Thyroid gland (tissue), 4 donors: ENCODE measurements around the gene AK2. TPM values are rescaled to one million over a fixed set of nuclear protein-coding genes. Genes with fewer than 3 reads are reported as not detected.

ENCODE experiments used
- DNase-seq, 2 donors: peaks; one replicate each; pipeline ENCODE4 v3.0.0-alpha.2; 2019
- H3K27ac ChIP-seq, 3 donors: fragments of 200-600 bp; sonication (generic); 1 replicate in 2 of 3; 2 replicates in 1 of 3; pipeline ENCODE4 v1.5.1; 2016 to 2019; ENCODE audit warnings: mild to moderate bottlenecking in 1 of 3, moderate library complexity in 1 of 3
- H3K27me3 ChIP-seq: fragments of 200-600 bp; sonication (generic); one replicate; pipeline ENCODE4 v1.5.1; 2019
- H3K36me3 ChIP-seq, 2 donors: fragments of 200-600 bp; sonication (generic); one replicate each; pipeline ENCODE4 v1.5.1; 2016 to 2019
- H3K4me1 ChIP-seq, 2 donors: fragments of 200-600 bp; sonication (generic); one replicate each; pipeline ENCODE4 v1.5.1; 2017 to 2019
- H3K4me3 ChIP-seq, 3 donors: fragments of 200-600 bp; sonication (generic); replicated peaks in 1 of 3; 1 replicate in 2 of 3; 2 replicates in 1 of 3; pipeline ENCODE4 v1.5.1; 2016; ENCODE audit warnings: mild to moderate bottlenecking in 1 of 3
- H3K9me3 ChIP-seq: fragments of 200-600 bp; sonication (generic); one replicate; pipeline ENCODE4 v1.5.1; 2017
- POLR2A ChIP-seq, 2 donors: fragments of 450-650 bp; IDR thresholded peaks; one replicate each; pipeline ENCODE4 v1.6.1; 2017; ENCODE audit warnings: antibody characterized with exemption in 2 of 2, mild to moderate bottlenecking in 2 of 2, moderate library complexity in 1 of 2
- WGBS, 2 donors: methylation state at CpG; one replicate each; pipeline ENCODE4 v1.1.5; 2017; 5-methylcytosine and 5-hydroxymethylcytosine counted together
- intact Hi-C: fragments of 100-400 bp; cut with DNase I; formaldehyde crosslinking; loops from one replicate; pipeline ENCODE4 v1.15.1; 2023
- total RNA-seq, 4 donors: library from RNA; depleted of rRNA; stranded (reverse); fragments of >200 nt; gene quantifications; one replicate each; pipeline ENCODE4 v1.2.3, GENCODE V29; 2016
- TF ChIP-seq, protein P1 (sequence below), 6 experiments: fragments of 200-600 bp in 3 of 6; fragments of 450-650 bp in 3 of 6; sonication (generic) in 3 of 6; IDR thresholded peaks; one replicate each; pipeline ENCODE4 v1.5.1; 2016 to 2019; ENCODE audit warnings: antibody characterized with exemption in 6 of 6, mild to moderate bottlenecking in 2 of 6, inconsistent platforms in 1 of 6, moderate library complexity in 1 of 6

The AK2 gene
- total RNA-seq, 4 donors from 2014 or later: 214 to 308 (median 256) TPM

GRCh38 chr1:32991819-32992488 lies 44.7 kb downstream of the AK2 start:
- Histone ChIP-seq H3K27ac (peak overlapping the region; percentile 82 to 88 (median 84)), H3K9me3 (no peaks in the 10 kb centered on the region), H3K27me3 (no peaks in the 10 kb centered on the region), H3K4me3 (no peak overlapping the region), H3K36me3 (no peaks in the 10 kb centered on the region), H3K4me1 (peaks cover 39 to 60% of the 10 kb centered on the region in 2 donors)
- 71 to 74% methylated on average over 6 to 9 of the region's 9 CpGs for WGBS, 2 donors
- DNase-seq: peak in 1 of 2 donors; percentile 29
- intact Hi-C loops: no loop called here
- no peak for TF ChIP-seq POLR2A (IDR thresholded peaks at IDR 0.05)
- TF ChIP-seq, protein P1, sequence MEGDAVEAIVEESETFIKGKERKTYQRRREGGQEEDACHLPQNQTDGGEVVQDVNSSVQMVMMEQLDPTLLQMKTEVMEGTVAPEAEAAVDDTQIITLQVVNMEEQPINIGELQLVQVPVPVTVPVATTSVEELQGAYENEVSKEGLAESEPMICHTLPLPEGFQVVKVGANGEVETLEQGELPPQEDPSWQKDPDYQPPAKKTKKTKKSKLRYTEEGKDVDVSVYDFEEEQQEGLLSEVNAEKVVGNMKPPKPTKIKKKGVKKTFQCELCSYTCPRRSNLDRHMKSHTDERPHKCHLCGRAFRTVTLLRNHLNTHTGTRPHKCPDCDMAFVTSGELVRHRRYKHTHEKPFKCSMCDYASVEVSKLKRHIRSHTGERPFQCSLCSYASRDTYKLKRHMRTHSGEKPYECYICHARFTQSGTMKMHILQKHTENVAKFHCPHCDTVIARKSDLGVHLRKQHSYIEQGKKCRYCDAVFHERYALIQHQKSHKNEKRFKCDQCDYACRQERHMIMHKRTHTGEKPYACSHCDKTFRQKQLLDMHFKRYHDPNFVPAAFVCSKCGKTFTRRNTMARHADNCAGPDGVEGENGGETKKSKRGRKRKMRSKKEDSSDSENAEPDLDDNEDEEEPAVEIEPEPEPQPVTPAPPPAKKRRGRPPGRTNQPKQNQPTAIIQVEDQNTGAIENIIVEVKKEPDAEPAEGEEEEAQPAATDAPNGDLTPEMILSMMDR (IDR thresholded peaks at IDR 0.05): no peak

- intact Hi-C loops: no loop called here
- no peaks in the 10 kb centered on the region for H3K27me3 ChIP-seq
- H3K36me3 ChIP-seq: no peaks in the 10 kb centered on the region
- H3K4me3 ChIP-seq: no peak overlapping the region
- DNase-seq: no peak
- H3K4me1 ChIP-seq: peaks cover 37 to 54% of the 10 kb centered on the region in 2 donors
- no peaks in the 10 kb centered on the region for H3K9me3 ChIP-seq
- TF ChIP-seq, protein P1 (IDR thresholded peaks at IDR 0.05): no peak
- TF ChIP-seq POLR2A (IDR thresholded peaks at IDR 0.05): no peak
- peak overlapping the region; percentile 82 to 88 (median 84) for H3K27ac ChIP-seq
- WGBS, 2 donors: 50 to 75% methylated on average over 4 to 5 of the region's 5 CpGs
Observed at GRCh38 chr1:32991386-32991785, 45.3 kb downstream of the AK2 start.

DNA sequence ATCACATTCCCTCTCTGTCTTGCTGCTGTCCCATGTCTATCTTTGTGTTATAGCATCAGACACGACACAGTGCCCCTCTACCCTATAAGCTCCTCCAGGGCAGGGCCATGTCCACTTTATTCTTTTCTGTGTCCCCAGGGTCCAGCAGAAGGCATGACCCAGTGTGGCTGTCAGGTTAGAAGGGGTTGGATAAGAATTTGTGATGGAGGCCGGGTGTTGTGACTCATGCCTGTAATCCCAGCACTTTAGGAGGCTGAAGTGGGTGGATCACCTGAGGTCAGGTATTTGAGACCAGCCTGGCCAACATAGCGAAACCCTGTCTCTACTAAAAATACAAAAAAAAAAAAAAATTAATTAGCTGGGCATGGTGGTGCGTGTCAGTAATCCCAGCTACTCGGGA lies 45.8 kb downstream of the AK2 start:
- H3K27ac ChIP-seq: peak overlapping the region; percentile 82 to 88 (median 84)
- TF ChIP-seq, protein P1 (IDR thresholded peaks at IDR 0.05): no peak
- no peak for TF ChIP-seq POLR2A (IDR thresholded peaks at IDR 0.05)

GRCh38 chr1:32989160-32990050 lies 47.3 kb downstream of the AK2 start:
- WGBS, 2 donors: 38 to 42% methylated on average over 6 of the region's 6 CpGs
- intact Hi-C loops: no loop called here

More for the DNA sequence above, 45.8 kb downstream of the AK2 start:
- intact Hi-C loops: no loop called here
- no peaks in the 10 kb centered on the region for H3K27me3 ChIP-seq
- 83 to 91% methylated on average over 5 of the region's 5 CpGs for WGBS, 2 donors
- H3K9me3 ChIP-seq: no peaks in the 10 kb centered on the region
- DNase-seq: no peak
- no peak overlapping the region for H3K4me3 ChIP-seq
- no peaks in the 10 kb centered on the region for H3K36me3 ChIP-seq
- peaks cover 37 to 53% of the 10 kb centered on the region in 2 donors for H3K4me1 ChIP-seq

More at GRCh38 chr1:32989160-32990050, 47.3 kb downstream of the AK2 start:
- H3K36me3 ChIP-seq: no peaks in the 10 kb centered on the region
- peaks cover 37 to 53% of the 10 kb centered on the region in 2 donors for H3K4me1 ChIP-seq
- TF ChIP-seq POLR2A (IDR thresholded peaks at IDR 0.05): peak in 1 of 2 donors; percentile 30
- TF ChIP-seq, protein P1 (IDR thresholded peaks at IDR 0.05): no peak
- no peak overlapping the region for H3K4me3 ChIP-seq
- peak; percentile 85 to 88 for DNase-seq
- no peaks in the 10 kb centered on the region for H3K9me3 ChIP-seq
- H3K27me3 ChIP-seq: no peaks in the 10 kb centered on the region
- peak overlapping the region; percentile 82 to 87 (median 84) for H3K27ac ChIP-seq
